HEK293 (cell line): ENCODE data around the gene TACC2.

Experiments
- REPIN1 ChIP-seq: fragments of 450-650 bp; formaldehyde crosslinking; IDR thresholded peaks from 2 replicates; pipeline ENCODE4 v1.5.1; 2017; ENCODE audit warnings: missing biosample characterization, missing genetic modification characterization, low read depth
- ZNF121 ChIP-seq: fragments of 450-650 bp; formaldehyde crosslinking; IDR thresholded peaks from 2 replicates; pipeline ENCODE4 v1.5.1; 2016; ENCODE audit warnings: missing biosample characterization, missing genetic modification characterization
- ZNF266 ChIP-seq: fragments of 450-650 bp; formaldehyde crosslinking; IDR thresholded peaks from 2 replicates; pipeline ENCODE4 v1.5.1; 2016; ENCODE audit warnings: missing biosample characterization, missing genetic modification characterization, low read depth
- TF ChIP-seq, protein P1 (sequence below): fragments of 450-650 bp; formaldehyde crosslinking; IDR thresholded peaks from 2 replicates; pipeline ENCODE4 v1.5.1; 2016; ENCODE audit warnings: missing biosample characterization, missing genetic modification characterization

DNA sequence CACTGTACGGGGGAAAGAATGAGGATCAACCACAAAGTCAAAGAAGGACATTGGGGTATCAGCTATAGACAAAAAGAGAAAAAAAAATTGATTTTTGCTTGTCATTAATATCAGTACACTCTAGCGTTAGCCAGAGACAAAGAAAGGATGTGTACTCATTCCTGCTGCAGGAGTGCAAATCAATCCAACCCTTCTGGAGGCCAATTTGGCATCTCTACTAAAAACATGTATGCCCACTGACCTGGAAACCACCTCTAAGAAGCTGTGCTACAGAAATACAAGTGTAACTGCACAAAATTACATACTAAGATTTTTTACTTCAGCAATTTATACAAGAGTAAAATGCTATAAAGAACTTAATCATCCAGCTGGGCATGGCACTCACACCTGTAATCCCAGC is 27.5 kb upstream of the TACC2 start:
- TF ChIP-seq, protein P1, sequence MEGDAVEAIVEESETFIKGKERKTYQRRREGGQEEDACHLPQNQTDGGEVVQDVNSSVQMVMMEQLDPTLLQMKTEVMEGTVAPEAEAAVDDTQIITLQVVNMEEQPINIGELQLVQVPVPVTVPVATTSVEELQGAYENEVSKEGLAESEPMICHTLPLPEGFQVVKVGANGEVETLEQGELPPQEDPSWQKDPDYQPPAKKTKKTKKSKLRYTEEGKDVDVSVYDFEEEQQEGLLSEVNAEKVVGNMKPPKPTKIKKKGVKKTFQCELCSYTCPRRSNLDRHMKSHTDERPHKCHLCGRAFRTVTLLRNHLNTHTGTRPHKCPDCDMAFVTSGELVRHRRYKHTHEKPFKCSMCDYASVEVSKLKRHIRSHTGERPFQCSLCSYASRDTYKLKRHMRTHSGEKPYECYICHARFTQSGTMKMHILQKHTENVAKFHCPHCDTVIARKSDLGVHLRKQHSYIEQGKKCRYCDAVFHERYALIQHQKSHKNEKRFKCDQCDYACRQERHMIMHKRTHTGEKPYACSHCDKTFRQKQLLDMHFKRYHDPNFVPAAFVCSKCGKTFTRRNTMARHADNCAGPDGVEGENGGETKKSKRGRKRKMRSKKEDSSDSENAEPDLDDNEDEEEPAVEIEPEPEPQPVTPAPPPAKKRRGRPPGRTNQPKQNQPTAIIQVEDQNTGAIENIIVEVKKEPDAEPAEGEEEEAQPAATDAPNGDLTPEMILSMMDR (tag by site-specific recombination): no peak
- TF ChIP-seq ZNF121 (no peak), ZNF266 (tag by site-specific recombination) (no peak), REPIN1 (tag by site-specific recombination) (no peak)
